ENCODE results near the gene RAB27A. TPM values are rescaled to one million over a fixed set of nuclear protein-coding genes. Genes with fewer than 3 reads are reported as not detected.

RAB27A gene
- polyA plus RNA-seq, 1 donor (not counting 4 experiments of a cell fraction or from before 2014, with no cell fraction given) = 10.8 TPM

GRCh38 chr15:55248895-55249294, 40.7 kb downstream of the RAB27A start:
- no peaks in the 10 kb centered on the region for H3K36me3 ChIP-seq (ENCODE audit: control insufficient read depth in 2 of 2, extremely low read depth in 1 of 2, insufficient read depth in 2 of 2, low read length in 2 of 2)
- DNase-seq (ENCODE audit: low read depth, low spot score) = no peak
- H3K9ac ChIP-seq (ENCODE audit: control insufficient read depth, extremely low read depth, insufficient read depth, low read length) = no peak overlapping the region
- no peaks in the 10 kb centered on the region for H4K20me1 ChIP-seq (ENCODE audit: control insufficient read depth, extremely low read depth, insufficient read depth, low read length)
- TF ChIP-seq CTCF (optimal IDR thresholded peaks at IDR 0.05 in 1 of 3, IDR thresholded peaks at IDR 0.05 in 1 of 3, conservative IDR thresholded peaks at IDR 0.05 in 1 of 3; ENCODE audit: extremely low read depth in 1 of 3, insufficient read depth in 2 of 3, low read length in 3 of 3) (no peak), EZH2 (IDR thresholded peaks at IDR 0.05; ENCODE audit: low read length) (no peak)
- no peak overlapping the region for H3K27ac ChIP-seq (ENCODE audit: control insufficient read depth, insufficient read depth, low read length)
- H2AFZ ChIP-seq (ENCODE audit: control insufficient read depth, low read length) = no peak overlapping the region
- H3K9me1 ChIP-seq (ENCODE audit: control insufficient read depth, extremely low read depth, insufficient read depth, low read length) = no peaks in the 10 kb centered on the region
- no peaks in the 10 kb centered on the region for H3K27me3 ChIP-seq (ENCODE audit: control insufficient read depth, extremely low read depth, insufficient read depth, low read length)
- FAIRE-seq = no peak
- H3K9me3 ChIP-seq (ENCODE audit: control insufficient read depth, low read depth, low read length) = no peaks in the 10 kb centered on the region
- H3K79me2 ChIP-seq (ENCODE audit: control insufficient read depth, insufficient read depth, low read length) = no peaks in the 10 kb centered on the region
- peaks cover 9% of the 10 kb centered on the region for H3K4me1 ChIP-seq (ENCODE audit: control insufficient read depth, extremely low read depth, insufficient read depth, low read length)
- no peak overlapping the region for H3K4me3 ChIP-seq (ENCODE audit: control insufficient read depth in 2 of 3, extremely low read depth in 1 of 3, insufficient read depth in 2 of 3, low read depth in 1 of 3, low read length in 3 of 3)
- dilution Hi-C loops (cut with MboI; ENCODE audit: extremely low pct_ligation_motif_present, low sequenced_read_pairs) = no loop called here
- H3K4me2 ChIP-seq (ENCODE audit: control insufficient read depth, extremely low read depth, insufficient read depth, low read depth, low read length) = no peak overlapping the region

- Histone ChIP-seq H3K4me3 (ENCODE audit: control insufficient read depth in 2 of 3, extremely low read depth in 1 of 3, insufficient read depth in 2 of 3, low read depth in 1 of 3, low read length in 3 of 3) (no peak overlapping the region), H3K4me2 (ENCODE audit: control insufficient read depth, extremely low read depth, insufficient read depth, low read depth, low read length) (no peak overlapping the region), H3K79me2 (ENCODE audit: control insufficient read depth, insufficient read depth, low read length) (no peaks in the 10 kb centered on the region), H3K27ac (ENCODE audit: control insufficient read depth, insufficient read depth, low read length) (no peak overlapping the region), H3K9ac (ENCODE audit: control insufficient read depth, extremely low read depth, insufficient read depth, low read length) (no peak overlapping the region), H3K9me1 (ENCODE audit: control insufficient read depth, extremely low read depth, insufficient read depth, low read length) (no peaks in the 10 kb centered on the region), H2AFZ (ENCODE audit: control insufficient read depth, low read length) (no peak overlapping the region), H3K9me3 (ENCODE audit: control insufficient read depth, low read depth, low read length) (no peaks in the 10 kb centered on the region), H3K4me1 (ENCODE audit: control insufficient read depth, extremely low read depth, insufficient read depth, low read length) (peaks cover 9% of the 10 kb centered on the region), H3K36me3 (ENCODE audit: control insufficient read depth in 2 of 2, extremely low read depth in 1 of 2, insufficient read depth in 2 of 2, low read length in 2 of 2) (no peaks in the 10 kb centered on the region), H3K27me3 (ENCODE audit: control insufficient read depth, extremely low read depth, insufficient read depth, low read length) (no peaks in the 10 kb centered on the region), H4K20me1 (ENCODE audit: control insufficient read depth, extremely low read depth, insufficient read depth, low read length) (no peaks in the 10 kb centered on the region)
- dilution Hi-C loops (cut with MboI; ENCODE audit: extremely low pct_ligation_motif_present, low sequenced_read_pairs) = no loop called here
- DNase-seq (ENCODE audit: low read depth, low spot score) (no peak), FAIRE-seq (no peak)
- TF ChIP-seq CTCF (optimal IDR thresholded peaks at IDR 0.05 in 1 of 3, IDR thresholded peaks at IDR 0.05 in 1 of 3, conservative IDR thresholded peaks at IDR 0.05 in 1 of 3; ENCODE audit: extremely low read depth in 1 of 3, insufficient read depth in 2 of 3, low read length in 3 of 3) = no peak
- no peak for TF ChIP-seq EZH2 (IDR thresholded peaks at IDR 0.05; ENCODE audit: low read length)
These were observed 41.7 kb downstream of the RAB27A start for GRCh38 chr15:55247766-55248427.
